GM18502 (cell line): Measurements from ENCODE around the gene TBX4.
"Not testable (repeated sequence)": the region's sequence is repeated elsewhere in the genome, so short reads cannot be mapped to it uniquely, and the experiment has no call there.

Experiments
- ATAC-seq: cut with Tn5 transposase; IDR thresholded peaks from one replicate; pipeline ENCODE4 v1.9.1; 2021; ENCODE audit warnings: mild to moderate bottlenecking; ENCODE audit not compliant: unreplicated experiment, poor library complexity

TBX4 gene

DNA sequence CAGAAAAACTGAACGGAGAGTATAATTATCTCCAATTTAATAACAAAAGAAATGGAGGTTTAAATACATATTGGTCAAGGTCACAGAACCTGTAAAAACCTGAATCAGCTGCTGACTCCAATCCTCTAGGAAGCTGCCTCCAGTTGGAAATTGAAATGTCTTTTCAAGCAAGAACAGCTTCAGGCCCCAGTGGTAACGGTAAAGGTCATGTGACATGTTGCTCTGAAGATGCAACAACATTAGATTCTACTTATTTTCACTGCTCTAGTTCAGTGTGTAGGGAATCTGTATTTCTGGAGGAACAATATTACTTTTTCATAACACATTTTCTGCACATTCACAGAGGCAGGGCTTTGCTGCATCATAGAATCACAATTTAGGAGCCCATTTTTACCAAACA, 58.8 kb downstream of the TBX4 start:
- no peak for ATAC-seq

DNA sequence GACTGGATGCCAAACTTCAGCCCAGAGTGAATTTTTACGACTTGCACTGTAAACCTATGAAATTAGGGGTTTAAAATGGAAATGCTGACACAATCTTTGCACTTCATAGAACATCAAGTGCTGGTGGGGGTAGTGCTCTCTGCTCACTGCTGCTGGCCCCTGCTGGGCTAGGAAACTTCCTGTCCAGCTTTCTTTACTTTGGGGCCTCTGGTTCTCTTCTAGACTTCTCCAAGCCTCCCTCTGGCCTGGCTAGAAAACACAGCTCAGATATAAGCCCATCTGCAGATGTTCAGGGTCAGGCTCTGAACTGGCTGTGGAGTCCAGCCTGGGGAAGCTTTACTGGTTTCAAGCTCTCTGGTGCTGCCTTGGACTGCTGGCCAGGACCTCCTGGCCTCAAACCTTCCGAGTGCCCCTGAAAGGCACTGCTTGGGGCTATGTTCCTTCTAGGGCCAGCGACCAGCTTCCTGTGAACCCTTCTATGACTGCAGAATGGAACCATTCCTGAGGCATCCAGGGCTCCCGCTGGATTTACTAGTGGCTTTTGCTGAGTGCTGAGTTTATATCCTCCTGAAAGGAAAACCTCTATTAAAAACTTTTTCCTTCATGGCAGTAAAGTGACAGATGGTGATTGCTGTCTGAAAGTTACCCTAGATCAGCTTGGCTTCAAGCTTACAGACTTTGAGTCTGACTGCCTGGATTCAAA, 59.4 kb downstream of the TBX4 start:
- no peak for ATAC-seq

DNA sequence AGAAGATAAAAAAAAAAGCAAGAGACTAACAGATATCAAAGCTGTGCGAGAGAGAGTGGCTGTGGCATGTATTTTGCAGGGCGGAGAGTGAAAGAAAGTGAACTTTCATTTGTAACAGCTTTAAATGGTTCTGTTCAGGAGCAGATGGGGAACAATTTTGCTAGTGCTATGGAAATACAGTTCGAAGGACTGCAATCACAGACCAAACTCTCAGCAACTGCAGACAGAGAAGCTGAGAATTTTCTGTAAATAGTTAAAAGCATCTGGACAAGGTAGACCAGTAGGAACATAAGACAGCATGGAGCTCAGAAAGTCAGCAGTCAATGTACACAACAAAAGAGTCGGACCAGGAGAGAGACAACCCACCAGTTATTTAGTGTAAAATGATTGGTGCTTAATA, 62.3 kb downstream of the TBX4 start:
- no peak for ATAC-seq

DNA sequence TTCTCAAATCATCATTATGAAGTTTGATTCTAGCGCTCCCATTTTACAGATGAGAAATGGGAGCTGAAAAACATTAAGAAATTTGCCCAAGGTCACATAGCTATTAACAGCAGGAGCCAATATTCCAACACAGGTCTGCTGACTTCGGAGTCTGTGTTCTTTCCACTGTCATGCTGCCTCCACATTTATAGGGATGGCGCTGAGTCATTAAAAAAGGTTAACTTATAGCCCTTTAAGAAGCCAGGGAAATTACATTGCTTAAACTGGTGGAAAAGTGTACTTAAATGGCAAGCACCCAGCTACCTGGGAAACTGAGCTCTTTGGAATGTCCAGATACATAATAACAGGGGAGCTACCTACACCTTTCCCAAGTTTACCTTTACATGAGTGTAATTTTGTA, 65.0 kb downstream of the TBX4 start:
- ATAC-seq = no peak

DNA sequence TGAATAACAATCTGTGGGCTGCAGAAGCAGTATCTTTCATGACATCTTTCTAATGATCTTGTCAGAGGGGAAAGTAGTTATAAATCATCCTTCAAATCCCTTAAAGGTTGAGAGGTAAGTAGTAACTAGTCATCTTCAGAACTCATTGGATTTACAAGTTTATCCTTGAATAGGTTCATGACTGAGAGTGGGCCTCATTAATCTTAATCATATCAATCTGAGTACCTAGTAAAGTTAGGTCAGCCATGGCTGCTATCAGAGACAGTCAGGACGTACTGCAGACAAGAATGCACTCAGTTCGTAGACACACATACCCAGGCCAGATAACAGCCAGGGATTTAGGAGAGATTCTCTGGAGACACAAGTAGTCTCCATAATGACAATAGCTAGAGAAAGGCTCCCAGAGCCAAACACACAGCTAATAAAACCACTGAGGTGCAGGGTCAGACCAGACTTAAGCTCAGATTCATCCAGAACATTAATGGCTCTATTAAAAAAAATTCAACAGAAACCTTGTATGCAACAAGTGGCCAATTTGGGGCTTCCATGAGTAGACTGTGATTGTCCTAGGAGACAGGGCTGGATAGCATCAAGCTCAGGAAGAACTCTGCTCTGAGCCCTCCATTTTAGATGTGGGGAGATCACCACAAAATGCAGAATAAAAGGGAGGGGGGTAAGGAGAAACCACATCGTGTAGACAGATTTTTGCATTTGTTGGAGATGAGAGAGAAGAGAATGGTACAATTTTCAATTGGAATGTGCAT, 65.8 kb downstream of the TBX4 start:
- no peak for ATAC-seq

DNA sequence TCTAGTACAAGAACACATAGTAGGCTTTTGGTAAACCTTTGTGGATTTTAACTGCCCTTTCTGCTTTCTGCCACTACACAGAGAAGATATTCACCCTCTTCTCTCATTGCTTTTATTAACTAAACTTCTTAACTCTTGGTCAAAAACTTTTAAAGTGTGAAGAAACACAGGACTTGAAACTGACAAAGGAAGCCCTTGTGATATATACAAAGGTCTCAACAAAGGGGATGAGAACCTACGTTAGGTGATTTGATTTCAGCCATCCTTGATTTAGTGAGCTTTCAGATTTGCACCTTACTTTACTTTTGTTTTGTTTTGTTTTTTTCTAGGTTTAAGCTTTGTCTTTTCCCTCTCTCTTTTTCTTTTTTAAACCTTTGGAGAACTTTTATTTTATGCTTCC, 66.9 kb downstream of the TBX4 start:
- no peak for ATAC-seq

DNA sequence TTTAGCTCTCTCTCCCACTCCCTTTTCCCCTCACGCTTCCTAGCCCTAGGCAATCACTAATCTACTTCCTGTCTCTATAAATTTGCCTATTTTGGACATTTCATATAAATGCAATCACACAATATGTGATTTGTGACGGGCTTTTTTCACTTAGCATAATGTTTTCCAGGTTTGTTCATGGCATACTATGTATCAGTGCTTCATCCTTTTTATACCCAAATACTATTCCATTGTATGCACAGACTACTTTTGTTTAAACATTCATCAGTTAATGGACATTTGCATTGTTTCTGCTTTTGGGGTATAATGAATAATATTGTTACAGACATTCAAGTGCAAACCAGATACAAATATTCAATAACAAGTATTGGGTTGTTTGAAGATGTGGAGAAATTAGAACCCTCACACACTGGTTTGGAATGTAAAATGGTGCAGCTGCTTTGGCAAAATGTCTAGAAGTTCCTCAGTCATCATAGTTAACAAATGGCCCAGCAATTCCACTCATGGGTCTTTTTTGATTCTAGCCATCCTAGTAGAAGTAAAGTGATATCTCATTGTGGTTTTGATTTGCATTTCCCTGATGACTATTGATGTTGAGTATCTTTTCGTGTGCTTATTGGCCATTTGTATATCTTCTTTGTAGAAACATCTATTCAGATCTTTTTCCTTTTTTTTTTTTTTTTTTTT, 67.7 kb downstream of the TBX4 start:
- no peak for ATAC-seq

DNA sequence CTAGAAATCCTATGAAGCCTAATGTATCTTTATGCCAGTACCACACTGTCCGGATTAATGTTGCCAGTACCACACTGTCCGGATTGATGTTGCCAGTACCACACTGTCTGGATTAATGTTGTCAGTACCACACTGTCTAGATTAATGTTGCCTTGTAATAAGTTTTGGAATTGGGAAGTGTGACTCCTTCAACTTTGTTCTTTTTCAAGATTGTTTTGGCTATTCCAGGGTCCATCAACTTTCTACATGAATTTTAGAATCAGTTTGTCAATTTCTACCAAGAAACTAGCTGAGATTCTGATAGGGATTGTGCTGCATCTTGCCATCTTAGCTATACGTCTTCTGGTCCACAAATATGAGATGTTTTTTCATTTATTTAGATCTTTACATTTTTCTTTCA, 68.7 kb downstream of the TBX4 start:
- ATAC-seq = no peak

DNA sequence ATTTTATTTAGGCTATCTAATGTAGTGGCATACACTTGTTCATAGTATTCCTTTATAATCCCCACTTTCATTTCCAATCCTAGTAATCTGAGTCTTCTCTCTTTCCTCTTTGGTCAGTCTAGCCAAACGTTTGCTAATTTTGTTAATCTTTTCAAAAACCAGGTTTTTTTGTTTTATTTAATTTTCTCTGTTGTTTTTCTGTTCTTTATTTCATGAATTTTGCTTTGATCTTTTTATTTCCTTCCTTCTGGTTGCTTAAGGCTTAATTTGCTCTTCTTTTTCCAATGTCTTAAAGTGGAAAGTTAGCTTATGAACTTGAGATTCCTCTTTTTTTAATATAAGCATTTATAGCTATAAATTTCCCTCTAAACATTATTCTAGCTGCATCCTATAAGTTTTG, 69.9 kb downstream of the TBX4 start:
- ATAC-seq = no peak

DNA sequence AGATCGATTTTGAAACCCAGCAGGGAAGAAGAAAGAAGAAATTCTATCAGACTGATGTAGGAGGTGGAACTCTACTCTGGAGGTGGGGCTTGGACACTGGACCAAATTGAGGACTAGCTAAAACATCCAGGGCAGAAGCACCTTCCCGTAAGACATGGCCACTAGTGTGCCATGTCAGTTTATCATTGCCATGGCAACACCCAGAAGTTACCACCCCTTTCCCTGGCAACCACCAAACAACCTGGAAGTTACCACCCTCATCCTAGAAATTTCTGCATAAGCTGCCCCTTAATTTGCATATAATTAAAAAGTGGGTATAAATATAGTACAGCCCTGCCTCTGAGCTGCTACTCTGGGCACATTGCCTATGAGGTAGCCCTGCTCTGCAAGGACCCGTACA, 72.1 kb downstream of the TBX4 start:
- ATAC-seq = no peak

DNA sequence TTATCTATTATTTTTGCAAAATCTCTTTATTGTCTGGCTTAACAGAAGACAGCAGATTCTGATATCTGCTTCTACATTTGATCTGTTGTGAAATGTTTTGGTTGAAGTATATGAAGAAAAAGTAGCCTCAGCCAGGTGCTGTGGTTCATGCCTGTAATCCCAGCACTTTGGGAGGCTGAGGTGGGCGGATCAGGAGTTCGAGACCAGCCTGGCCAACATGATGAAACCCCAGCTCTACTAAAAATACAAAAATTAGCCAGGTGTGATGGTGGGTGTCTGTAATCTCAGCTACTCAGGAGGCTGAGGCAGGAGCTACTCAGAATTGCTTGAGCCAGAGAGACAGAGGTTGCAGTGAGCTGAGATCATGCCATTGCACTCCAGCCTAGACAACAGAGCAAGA, 75.2 kb downstream of the TBX4 start:
- not testable (repeated sequence) for ATAC-seq

DNA sequence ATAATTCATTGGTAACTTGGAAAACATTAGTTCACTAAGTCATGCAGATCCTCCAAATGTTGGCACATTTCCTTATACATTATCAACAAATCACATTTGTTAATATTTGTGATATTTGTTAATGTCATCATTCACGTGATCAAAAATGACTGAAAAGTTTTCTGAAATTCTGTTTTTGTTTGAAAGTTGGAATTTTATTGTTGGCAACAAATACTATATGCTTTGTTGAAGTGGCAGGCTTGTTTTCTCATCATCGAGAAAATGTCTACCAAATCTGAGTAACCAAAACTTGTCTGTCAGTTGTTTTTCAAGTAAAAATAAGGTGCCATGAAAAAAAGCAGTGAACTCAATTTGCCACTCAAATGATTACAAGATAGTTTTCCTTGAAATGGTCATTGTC, 75.9 kb downstream of the TBX4 start:
- no peak for ATAC-seq

DNA sequence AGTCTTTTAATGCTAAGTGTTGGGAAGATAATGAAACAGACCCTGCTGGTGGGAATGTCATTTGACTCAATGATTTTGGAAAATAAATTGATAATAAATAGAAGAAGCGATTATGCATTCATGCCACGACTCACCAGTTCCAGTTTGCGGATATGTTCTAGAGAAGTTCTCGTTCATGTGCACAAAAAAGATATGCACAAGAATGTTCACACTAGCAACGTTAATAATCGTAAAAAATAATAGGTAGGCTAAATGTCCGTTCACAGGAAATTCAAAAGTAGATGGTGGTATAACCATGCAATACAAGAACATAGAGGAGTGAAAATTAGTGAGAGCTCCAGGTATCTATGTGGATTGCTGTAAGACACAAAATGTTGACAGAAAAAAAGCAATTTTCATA, 79.0 kb downstream of the TBX4 start:
- ATAC-seq = no peak

DNA sequence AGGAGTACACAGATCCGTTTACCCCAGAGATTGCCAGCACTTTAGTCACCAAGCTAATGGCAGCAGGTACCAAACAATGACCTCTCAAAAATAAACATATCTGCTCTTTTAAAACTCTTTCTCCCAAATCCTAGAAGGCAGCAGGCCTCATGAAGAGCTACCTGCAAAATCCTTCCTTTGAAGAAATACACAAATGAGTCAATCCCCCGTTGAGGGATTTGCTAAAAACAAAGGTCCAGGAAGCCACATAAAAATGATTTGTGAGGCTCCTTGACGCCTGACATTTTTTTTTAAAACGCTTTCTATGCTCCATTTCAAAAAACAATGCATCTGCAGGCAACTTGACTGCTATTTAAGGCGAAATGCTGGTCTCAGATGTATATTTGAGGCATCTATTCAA, 80.6 kb downstream of the TBX4 start:
- ATAC-seq = no peak

DNA sequence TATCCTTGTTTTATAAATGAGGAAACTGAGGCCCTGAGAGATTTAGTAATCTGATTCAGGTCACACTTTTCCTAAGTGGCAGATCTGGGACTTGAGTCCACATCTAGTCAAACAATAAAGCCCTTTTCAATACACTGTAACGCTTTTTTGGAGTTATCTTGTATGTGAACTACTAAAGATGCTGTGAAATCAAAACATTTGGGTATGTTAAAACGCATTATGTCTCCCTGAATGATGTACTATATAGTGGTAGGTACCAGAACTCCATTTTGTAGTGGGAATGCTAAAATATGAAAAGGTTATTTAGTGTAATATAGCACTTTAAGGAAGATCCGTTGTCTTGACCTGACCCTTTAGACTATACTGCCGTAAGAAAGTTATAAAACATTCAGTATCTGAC, 81.6 kb downstream of the TBX4 start:
- ATAC-seq = no peak

DNA sequence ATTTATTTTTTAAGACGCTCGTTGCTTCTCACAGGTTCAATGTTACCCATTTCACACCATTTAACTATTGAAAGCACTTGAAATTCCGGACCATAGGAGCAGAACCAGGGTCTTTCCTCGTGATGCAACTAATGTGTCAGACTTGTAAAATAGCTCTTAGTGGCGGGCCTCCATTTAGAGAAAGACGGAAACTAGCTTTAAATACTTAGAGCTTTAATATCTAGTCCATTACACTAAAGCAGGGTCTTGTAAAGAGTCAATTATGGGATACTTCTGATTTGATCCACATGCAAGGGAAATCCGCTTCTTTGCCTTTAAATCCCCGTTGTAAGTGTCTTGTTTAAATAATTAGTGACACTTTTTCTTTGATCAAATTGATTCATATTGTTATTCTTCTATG, 82.2 kb downstream of the TBX4 start:
- no peak for ATAC-seq
